Heart left ventricle (tissue), 16 donors: Measurements from ENCODE around the gene DNER. TPM values are rescaled to one million over a fixed set of nuclear protein-coding genes. Genes with fewer than 3 reads are reported as not detected.

Experiments used
- ATAC-seq, 4 donors: fragments of 200-7000 bp; cut with Tn5 transposase; one replicate each; pipeline ENCODE4 v1.9.1; 2020 to 2022; ENCODE audit warnings: moderate library complexity in 4 of 4, mild to moderate bottlenecking in 3 of 4, moderate number of reproducible peaks in 1 of 4
- DNase-seq, 5 donors: peaks; one replicate each; pipeline ENCODE4 v3.0.0-alpha.2; 2020
- H3K27ac ChIP-seq, 12 donors: fragments of 200-600 bp; sonication (generic) in 4 of 12; one replicate each; pipeline versions ENCODE4 v1.5.0 to v1.8.0; 2016 to 2022; ENCODE audit warnings: mild to moderate bottlenecking in 2 of 12
- H3K27me3 ChIP-seq, 9 donors: fragments of 200-600 bp; sonication (generic) in 2 of 9; one replicate each; pipeline versions ENCODE4 v1.5.1 to v1.8.0; 2016 to 2022; ENCODE audit warnings: mild to moderate bottlenecking in 3 of 9
- H3K36me3 ChIP-seq, 9 donors: fragments of 200-600 bp; sonication (generic) in 2 of 9; one replicate each; pipeline versions ENCODE4 v1.5.0 to v1.8.0; 2018 to 2022; ENCODE audit warnings: mild to moderate bottlenecking in 2 of 9
- H3K4me1 ChIP-seq, 12 donors: fragments of 200-600 bp; sonication (generic) in 4 of 12; one replicate each; pipeline versions ENCODE4 v1.5.0 to v1.8.0; 2016 to 2022; ENCODE audit warnings: mild to moderate bottlenecking in 3 of 12
- H3K4me3 ChIP-seq, 12 donors: fragments of 200-600 bp; sonication (generic) in 4 of 12; one replicate each; pipeline versions ENCODE4 v1.5.0 to v1.8.0; 2017 to 2022; ENCODE audit warnings: mild to moderate bottlenecking in 9 of 12, moderate library complexity in 4 of 12
- H3K9me3 ChIP-seq, 12 donors: fragments of 200-600 bp; sonication (generic) in 4 of 12; one replicate each; pipeline versions ENCODE4 v1.5.0 to v1.8.0; 2016 to 2022; ENCODE audit warnings: mild to moderate bottlenecking in 1 of 12
- POLR2A ChIP-seq, 2 donors: fragments of 450-650 bp; IDR thresholded peaks; one replicate each; pipeline ENCODE4 v1.6.1; 2017; ENCODE audit warnings: antibody characterized with exemption in 2 of 2, mild to moderate bottlenecking in 2 of 2, moderate library complexity in 2 of 2
- WGBS, 4 donors: extraction: QIAGEN DNeasy Blood & Tissue Kit in 2 of 4; methylation state at CpG; one replicate each; pipeline versions ENCODE4 v1.1.5 to v1.1.7; 2013 to 2018; 5-methylcytosine and 5-hydroxymethylcytosine counted together
- intact Hi-C, 10 donors: fragments of 100-400 bp; cut with DNase I; formaldehyde crosslinking; loops; one replicate each; pipeline versions ENCODE4 v1.11.1 to v1.14.2; 2022
- polyA plus RNA-seq, 2 donors: library from polyadenylated mRNA; stranded (reverse); fragments of 200-250 nt; gene quantifications; one replicate each; pipeline ENCODE4 v1.2.3, GENCODE V29; 2013
- total RNA-seq, 9 donors: library from RNA; depleted of rRNA in 2 of 9; stranded (reverse); fragments of >200 nt in 2 of 9; fragmentation: NEBNext Ultra II Directional in 3 of 9; extraction: Animal tissue kit (Norgen Biotek cat#: 25700) in 3 of 9; gene quantifications; one replicate each; pipeline versions ENCODE4 v1.1.0 to v1.2.4, GENCODE V29; 2016 to 2023
- TF ChIP-seq, protein P1 (sequence below), 12 donors: fragments of 200-600 bp; sonication (generic) in 4 of 12; IDR thresholded peaks; one replicate each; pipeline versions ENCODE4 v1.5.0 to v1.8.0; 2018 to 2022; ENCODE audit warnings: antibody characterized with exemption in 12 of 12, mild to moderate bottlenecking in 5 of 12
- donor health status: ischemic (EF 13 %, LVEDD 7.1; RV severe dilation, severe dysfunction).
- donor health status: healthy with polysubstance abuse.
- donor health status: DM: no; HTN: yes; CAD: no.
- donor health status: DM: no; HTN: no; CAD: no.
- donor health status: ischemic (EF 25% LVEDD 6.9; RV normal size, moderate dysfunction).
- donor health status: ischemic (EF 25% LVEDD 5.7; RV mildly dilated, moderate dysfunction).
- donor health status: healthy.
- donor health status: DM: yes; HTN: yes; CAD: no.
- donor health status: ischemic (EF 35%, LVEDD 5.7; RV mildly dilated, moderate dysfunction).
- donor health status: nonischemic (EF 11% LVEDD 7.7; RV severe dilation, severe dysfunction).
- donor health status: DM: yes; HTN: yes; CAD: no.
- donor health status: PGD.
- donor health status: ischemic (EF 29% LVEDD 5.4; RV normal size, mild dysfunction).
- donor health status: nonischemic (EF 23%, LVEDD 6.1; RV moderate dilation, normal function).

The DNER gene
- total and polyA plus RNA-seq, 11 donors, result 0.19 to 3.3 (median 0.82) TPM

GRCh38 chr2:229665158-229665557 lies 49.2 kb downstream of the DNER start:
- Histone ChIP-seq H3K36me3 (no peaks in the 10 kb centered on the region), H3K4me3 (no peak overlapping the region), H3K4me1 (no peaks in the 10 kb centered on the region), H3K27ac (no peak overlapping the region), H3K9me3 (no peaks in the 10 kb centered on the region), H3K27me3 (peaks cover 0 to 5% (median 0%) of the 10 kb centered on the region in 9 donors)
- ATAC-seq (no peak), DNase-seq (no peak)
- no peak for TF ChIP-seq POLR2A (IDR thresholded peaks at IDR 0.05)
- TF ChIP-seq, protein P1, sequence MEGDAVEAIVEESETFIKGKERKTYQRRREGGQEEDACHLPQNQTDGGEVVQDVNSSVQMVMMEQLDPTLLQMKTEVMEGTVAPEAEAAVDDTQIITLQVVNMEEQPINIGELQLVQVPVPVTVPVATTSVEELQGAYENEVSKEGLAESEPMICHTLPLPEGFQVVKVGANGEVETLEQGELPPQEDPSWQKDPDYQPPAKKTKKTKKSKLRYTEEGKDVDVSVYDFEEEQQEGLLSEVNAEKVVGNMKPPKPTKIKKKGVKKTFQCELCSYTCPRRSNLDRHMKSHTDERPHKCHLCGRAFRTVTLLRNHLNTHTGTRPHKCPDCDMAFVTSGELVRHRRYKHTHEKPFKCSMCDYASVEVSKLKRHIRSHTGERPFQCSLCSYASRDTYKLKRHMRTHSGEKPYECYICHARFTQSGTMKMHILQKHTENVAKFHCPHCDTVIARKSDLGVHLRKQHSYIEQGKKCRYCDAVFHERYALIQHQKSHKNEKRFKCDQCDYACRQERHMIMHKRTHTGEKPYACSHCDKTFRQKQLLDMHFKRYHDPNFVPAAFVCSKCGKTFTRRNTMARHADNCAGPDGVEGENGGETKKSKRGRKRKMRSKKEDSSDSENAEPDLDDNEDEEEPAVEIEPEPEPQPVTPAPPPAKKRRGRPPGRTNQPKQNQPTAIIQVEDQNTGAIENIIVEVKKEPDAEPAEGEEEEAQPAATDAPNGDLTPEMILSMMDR (IDR thresholded peaks at IDR 0.05), result no peak
- WGBS, 4 donors, result 37 to 55% (median 45%) methylated on average over 1 of the region's 1 CpG
- intact Hi-C loops, result no loop called here

DNA sequence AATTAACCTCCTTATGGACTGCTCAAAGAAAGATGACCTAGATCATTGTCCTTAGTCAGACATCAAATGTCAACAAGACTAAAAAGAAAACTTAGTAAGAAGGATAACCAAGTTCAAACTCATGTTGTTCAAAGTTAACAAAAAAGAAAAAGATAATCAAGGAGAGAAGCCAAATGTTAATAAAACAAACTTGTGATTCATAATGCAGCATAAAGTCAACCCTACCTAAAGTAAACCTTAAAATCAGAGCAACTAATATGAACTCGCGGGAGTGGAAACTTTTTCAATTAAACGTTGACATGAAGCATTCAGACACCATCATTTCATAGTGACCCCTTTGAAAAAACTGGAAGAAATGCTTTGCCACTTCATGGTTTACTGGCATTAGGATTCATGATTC lies 52.9 kb downstream of the DNER start:
- no peak for DNase-seq
- Histone ChIP-seq H3K4me3 (no peak overlapping the region), H3K36me3 (no peaks in the 10 kb centered on the region), H3K27me3 (no peaks in the 10 kb centered on the region), H3K27ac (no peak overlapping the region), H3K9me3 (no peaks in the 10 kb centered on the region), H3K4me1 (no peaks in the 10 kb centered on the region)
- 89 to 93% (median 92%) methylated on average over 3 of the region's 3 CpGs for WGBS, 4 donors
- TF ChIP-seq POLR2A (IDR thresholded peaks at IDR 0.05), result no peak
- TF ChIP-seq, protein P1 (IDR thresholded peaks at IDR 0.05), result no peak
- intact Hi-C loops, result no loop called here
- no peak for ATAC-seq

- no peak overlapping the region for H3K4me3 ChIP-seq
- H3K4me1 ChIP-seq, result no peaks in the 10 kb centered on the region
- no peaks in the 10 kb centered on the region for H3K27me3 ChIP-seq
- ATAC-seq (no peak), DNase-seq (no peak)
- intact Hi-C loops, result no loop called here
- H3K36me3 ChIP-seq, result no peaks in the 10 kb centered on the region
- TF ChIP-seq, protein P1 (IDR thresholded peaks at IDR 0.05), result no peak
- TF ChIP-seq POLR2A (IDR thresholded peaks at IDR 0.05), result no peak
- H3K9me3 ChIP-seq, result no peaks in the 10 kb centered on the region
- no peak overlapping the region for H3K27ac ChIP-seq
Observed at GRCh38 chr2:229660951-229661350, 53.4 kb downstream of the DNER start.

DNA sequence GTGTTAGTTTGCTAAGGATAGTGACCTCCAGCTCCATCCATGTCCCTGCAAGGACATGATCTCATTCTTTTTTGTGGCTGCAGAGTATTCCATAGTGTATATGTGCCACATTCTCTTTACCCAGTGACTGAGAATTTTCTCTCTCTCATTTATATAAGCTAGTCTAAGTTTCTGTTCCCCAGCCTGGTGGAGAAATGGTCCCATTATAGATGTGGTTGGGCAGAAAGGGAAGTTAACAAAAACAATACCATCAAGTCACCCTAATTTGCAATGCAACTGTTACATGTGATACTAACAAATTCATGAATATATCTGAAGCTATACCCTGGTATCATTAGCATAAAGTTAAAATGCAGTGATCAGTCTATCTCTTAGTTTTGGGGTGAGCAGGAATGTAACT lies 54.0 kb downstream of the DNER start:
- H3K9me3 ChIP-seq, result no peaks in the 10 kb centered on the region
- no peak for ATAC-seq

More for the DNA sequence above, 54.0 kb downstream of the DNER start:
- intact Hi-C loops, result no loop called here
- Histone ChIP-seq H3K27ac (no peak overlapping the region), H3K27me3 (no peaks in the 10 kb centered on the region), H3K4me1 (no peaks in the 10 kb centered on the region), H3K4me3 (no peak overlapping the region), H3K36me3 (no peaks in the 10 kb centered on the region)
- TF ChIP-seq, protein P1 (IDR thresholded peaks at IDR 0.05), result no peak
- no peak for TF ChIP-seq POLR2A (IDR thresholded peaks at IDR 0.05)
- no peak for DNase-seq
